ENCODE data around the gene GBE1.

Gene GBE1

DNA sequence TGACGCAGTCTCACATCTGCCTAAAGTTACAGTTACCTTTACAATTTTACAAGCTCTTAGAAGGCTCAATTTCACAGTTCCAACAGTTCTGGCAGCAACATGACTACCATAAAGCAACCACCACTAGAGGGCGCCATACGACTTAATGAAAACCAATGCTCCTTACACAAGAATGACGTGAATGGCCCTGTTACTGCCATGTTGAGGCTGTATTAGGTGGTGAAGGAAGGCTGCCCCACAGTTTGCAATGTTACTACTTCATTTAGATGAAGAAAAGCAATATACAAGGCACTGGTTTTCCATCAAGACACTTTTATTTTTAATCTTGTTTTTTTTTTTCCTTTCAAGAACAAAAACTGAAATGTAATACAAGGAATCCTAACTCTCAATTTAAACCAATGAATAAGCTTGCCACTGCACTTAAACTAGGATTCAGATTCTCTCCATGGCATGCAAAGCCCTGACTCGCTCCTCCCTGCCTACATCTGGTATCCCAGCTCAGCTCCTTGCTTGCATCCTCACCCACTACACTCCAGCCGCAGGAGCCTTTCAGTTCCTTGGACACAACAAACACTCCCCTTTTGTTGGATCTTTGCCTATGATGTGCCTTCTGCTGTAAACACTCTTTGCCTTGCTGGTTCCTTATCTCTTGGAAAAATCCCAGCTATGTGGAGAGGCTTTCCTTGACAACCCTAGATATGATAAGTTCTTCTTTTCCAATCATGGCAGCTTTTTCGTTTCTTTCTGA, 270.7 kb downstream of the GBE1 start:
- DNase-seq (ENCODE audit: insufficient read length, low spot score): peak; percentile 26

DNA sequence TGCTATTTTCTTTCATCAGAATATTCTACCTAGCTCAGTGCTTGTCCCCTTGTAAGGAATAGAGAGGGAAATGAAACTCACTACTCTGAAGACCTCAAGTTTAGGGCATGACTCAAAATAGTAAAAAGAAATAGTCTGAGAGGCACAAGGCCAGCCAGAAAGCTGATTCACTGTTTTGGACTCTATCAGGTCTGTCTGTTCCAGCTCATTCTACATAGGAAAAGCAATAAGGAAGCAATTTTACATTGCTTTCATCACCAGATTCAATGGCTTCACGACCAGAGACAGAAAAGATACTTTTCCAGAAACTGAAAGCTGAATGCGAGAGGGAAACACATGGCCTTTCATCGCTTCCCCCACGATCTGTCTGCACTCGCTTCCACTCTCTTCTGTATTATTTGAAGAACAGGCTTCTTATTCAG, 276.0 kb downstream of the GBE1 start:
- TF ChIP-seq POLR2A (IDR thresholded peaks at IDR 0.05; ENCODE audit: low read depth, low read length): no peak
- no peak for DNase-seq (ENCODE audit: insufficient read length, low spot score)
- peak; percentile 92 for FAIRE-seq

More for the DNA sequence above, 270.7 kb downstream of the GBE1 start:
- peak; percentile 98 for FAIRE-seq
- no peak for TF ChIP-seq POLR2A (IDR thresholded peaks at IDR 0.05; ENCODE audit: low read depth, low read length)

DNA sequence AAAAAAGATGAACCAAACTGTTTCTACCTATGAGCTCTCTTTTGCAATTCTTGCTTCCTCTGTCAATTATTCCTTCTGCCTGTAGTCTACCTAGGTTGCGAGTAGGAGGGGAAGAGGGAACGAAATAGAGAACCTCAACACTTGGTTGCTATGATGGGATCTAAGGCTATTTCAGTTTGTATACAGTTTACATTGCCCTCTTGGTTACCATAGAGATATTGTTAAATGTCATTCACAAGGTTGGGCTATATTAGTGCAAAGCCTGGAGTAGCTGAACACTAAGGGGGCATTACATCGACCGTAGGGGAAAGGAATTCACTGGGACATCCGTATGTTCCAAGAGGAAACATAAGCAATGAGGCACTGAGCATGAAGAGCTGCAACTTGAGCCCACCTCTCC, 276.9 kb downstream of the GBE1 start:
- TF ChIP-seq POLR2A (IDR thresholded peaks at IDR 0.05; ENCODE audit: low read depth, low read length): no peak
- FAIRE-seq (no peak), DNase-seq (ENCODE audit: insufficient read length, low spot score) (no peak)

DNA sequence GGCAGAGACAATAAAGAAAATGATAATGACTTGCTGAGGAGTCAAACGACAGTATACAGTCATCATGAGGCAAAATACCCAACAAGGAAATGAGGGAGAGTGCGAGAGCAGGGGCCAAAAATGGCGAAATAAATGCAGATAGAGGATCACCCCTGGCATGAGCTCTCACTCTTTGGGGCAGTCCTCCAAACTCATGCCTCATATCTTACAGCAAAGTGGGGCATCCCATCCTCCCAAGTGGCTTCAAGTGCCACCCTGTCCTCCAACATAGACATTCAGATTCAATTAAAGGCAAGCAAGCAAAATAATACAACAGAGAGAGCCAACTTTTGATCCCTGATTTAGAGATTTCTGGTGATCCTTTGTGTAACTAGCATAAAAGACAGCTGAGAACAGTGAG, 278.4 kb downstream of the GBE1 start:
- DNase-seq (ENCODE audit: insufficient read length, low spot score): no peak
- no peak for FAIRE-seq
- no peak for TF ChIP-seq POLR2A (IDR thresholded peaks at IDR 0.05; ENCODE audit: low read depth, low read length)

DNA sequence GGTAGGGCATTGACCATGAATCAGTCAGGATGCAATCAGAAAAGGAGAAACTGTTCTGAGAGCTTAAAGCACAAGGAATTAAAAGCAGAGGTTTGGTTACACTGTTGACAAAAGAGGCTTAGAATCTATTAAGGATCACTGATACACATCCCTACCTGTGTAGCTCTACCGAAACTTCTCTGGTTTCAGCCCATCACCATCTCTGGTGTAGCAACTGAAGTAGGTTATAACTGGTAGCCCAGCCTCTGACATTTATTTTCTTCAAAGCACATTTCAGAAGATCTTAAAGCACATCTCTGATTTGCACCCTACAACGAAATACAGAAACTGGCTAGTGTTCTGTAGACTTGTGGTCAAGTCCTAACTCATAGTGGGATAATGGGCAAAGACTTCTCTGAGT, 283.7 kb downstream of the GBE1 start:
- FAIRE-seq: no peak
- no peak for TF ChIP-seq POLR2A (IDR thresholded peaks at IDR 0.05; ENCODE audit: low read depth, low read length)

DNA sequence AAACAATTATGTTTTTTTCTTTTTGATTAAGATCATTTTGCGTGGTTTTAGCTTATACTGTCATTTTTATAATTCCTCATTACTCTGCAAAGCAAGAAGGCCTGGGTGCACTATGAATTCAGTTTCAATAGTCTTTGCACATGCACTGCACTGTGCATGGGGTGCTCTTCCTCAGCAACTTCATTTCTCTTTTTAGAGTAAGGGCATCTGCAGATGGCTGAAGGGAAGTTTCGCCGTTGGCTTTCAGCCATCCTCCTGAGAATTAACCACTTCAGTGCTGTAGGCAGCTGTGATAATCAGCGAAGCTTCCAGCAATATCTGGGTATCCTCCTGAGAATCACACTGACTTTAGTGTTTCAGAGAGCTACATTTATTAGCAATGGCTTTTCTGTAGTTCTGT, 284.8 kb downstream of the GBE1 start:
- DNase-seq (ENCODE audit: insufficient read length, low spot score): no peak
- FAIRE-seq: no peak
- no peak for TF ChIP-seq POLR2A (IDR thresholded peaks at IDR 0.05; ENCODE audit: low read depth, low read length)

More for the DNA sequence above, 283.7 kb downstream of the GBE1 start:
- no peak for DNase-seq (ENCODE audit: insufficient read length, low spot score)

DNA sequence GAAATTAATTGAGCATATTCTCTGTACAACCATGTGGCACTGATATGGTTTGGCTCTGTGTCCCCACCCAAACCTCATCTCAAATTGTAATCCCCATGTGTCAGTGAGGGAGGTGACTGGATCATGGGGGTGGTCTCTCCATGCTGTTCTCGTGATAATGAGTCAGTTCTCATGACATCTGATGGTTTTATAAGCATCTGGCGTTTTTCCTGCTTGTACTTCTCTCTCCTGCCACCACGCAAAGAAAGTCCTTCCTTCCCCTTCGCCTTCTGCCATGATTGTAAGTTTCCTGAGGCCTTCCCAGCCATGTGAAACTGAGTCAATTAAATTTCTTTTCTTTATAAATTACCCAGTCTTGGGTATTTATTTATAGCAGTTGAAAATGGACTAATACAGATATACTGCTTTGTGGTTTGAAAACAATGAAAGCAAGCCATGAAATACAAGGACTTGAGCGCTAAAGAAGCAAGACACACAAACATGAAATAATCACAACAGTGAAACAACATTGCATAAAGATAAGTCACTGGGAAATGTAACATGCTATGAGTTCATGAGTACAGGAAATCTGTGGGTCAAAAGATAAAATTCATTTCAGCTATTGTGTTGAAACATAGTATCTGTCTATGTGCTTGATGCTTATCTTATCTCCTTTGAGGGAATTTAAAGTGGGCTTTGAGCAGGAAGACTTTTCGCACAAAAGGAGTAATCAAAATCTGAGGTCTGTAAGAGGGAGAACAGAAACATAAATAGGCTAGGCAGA, 288.7 kb downstream of the GBE1 start:
- DNase-seq (ENCODE audit: insufficient read length, low spot score) (no peak), FAIRE-seq (no peak)
- no peak for TF ChIP-seq POLR2A (IDR thresholded peaks at IDR 0.05; ENCODE audit: low read depth, low read length)

DNA sequence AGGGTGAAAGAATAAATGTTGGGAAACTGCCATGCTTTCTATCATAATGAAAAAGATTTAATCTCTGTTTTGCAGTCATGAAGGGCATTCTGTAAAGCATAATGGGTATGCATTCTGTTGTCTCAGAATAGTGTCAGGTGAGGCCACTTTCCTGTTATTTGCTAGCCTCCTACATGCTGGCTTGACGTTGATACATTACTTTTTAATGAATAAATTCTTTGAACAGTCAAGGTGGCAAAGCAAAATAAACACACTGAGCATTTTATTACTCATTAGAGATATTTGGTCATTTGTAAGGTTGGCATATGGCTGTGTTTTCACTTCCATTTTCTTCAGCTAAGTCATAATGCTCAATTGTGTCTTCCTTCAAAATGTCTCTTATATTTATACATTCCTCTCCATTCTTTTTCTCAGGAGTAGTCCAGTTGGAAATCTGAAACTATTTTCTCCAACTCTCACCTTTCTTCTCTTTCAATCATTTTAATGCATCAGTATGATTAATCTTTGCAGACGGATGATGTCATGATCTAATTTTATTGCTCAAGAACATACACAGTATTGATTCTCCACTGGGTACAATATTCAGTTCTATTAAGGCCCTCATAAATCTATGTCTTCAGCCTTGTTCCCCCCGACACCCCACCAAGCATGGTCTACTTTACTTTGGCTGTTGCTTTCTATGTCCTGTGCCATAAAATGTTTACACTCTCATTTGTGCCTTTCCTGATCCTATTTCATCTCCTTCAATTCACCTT, 290.7 kb downstream of the GBE1 start:
- DNase-seq (ENCODE audit: insufficient read length, low spot score) (no peak), FAIRE-seq (no peak)
- no peak for TF ChIP-seq POLR2A (IDR thresholded peaks at IDR 0.05; ENCODE audit: low read depth, low read length)

DNA sequence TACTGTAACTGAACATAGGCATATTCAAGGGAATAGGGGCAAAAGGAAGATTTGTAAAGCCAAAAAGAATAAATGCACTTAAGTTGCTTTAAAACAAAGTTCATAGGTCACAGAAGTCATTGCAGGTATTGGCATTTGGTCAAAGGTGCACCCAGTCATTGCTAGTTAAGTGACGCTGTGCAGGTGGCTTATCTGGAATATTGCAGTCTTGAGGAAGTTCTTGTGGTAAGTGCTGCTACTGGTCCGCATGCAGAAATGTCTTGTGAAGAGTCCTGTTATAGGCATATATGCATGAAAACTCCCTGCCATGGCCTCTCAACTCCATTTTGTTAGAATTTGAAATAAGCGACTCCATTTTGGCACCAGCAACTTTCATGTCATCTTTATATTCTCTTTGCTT, 293.1 kb downstream of the GBE1 start:
- TF ChIP-seq POLR2A (IDR thresholded peaks at IDR 0.05; ENCODE audit: low read depth, low read length): no peak
- no peak for FAIRE-seq
- no peak for DNase-seq (ENCODE audit: insufficient read length, low spot score)

DNA sequence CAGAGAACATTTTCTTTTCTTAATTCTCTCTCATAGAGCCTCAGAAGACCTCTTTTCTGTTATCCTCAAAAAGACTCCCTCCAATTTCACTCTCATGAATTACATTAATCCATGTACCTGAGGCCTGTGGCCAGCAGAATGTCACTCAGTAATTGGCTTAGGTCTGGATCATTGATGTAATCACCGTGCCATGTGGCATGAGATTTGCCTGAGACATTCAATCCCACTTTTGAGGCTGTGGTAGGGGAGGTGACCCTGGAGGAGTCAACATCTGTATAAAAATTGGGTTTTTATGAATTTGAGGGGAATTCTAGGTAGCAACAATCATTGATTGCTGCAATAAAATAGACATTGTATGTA, 295.3 kb downstream of the GBE1 start:
- no peak for FAIRE-seq
- TF ChIP-seq POLR2A (IDR thresholded peaks at IDR 0.05; ENCODE audit: low read depth, low read length): no peak
- no peak for DNase-seq (ENCODE audit: insufficient read length, low spot score)

DNA sequence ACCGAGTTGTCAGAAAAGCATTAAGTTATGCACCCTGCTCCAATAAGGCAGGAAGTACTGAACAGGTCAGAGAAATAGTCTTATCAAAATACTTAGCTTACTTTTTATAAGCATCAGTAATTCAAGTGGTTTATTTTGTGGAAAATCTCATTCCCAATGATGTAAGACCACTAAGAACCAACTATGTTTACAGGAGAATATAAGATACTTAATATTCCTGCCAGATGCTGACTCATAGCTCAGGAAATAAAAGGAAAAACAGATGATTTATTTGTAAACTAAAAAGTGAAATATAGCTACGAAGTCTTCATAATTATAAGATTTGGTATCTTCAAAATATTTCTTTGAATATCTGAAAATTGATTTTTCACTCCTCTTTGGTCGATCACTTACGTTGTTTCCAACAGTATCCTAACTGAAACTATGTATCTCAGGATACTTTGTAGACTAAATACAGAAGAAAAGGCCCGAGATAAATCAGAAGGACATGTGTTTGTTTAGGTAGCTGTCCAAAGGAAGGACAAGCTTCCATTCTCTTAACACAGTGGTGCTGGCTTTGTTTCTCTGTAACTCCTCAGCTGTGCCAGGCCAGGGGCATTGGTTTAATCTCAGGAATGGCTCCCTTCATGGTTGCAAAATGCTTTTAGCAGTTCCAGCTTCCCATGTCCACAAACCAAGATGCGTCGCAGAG, 295.8 kb downstream of the GBE1 start:
- DNase-seq (ENCODE audit: insufficient read length, low spot score): no peak
- FAIRE-seq: no peak
- TF ChIP-seq POLR2A (IDR thresholded peaks at IDR 0.05; ENCODE audit: low read depth, low read length): no peak

DNA sequence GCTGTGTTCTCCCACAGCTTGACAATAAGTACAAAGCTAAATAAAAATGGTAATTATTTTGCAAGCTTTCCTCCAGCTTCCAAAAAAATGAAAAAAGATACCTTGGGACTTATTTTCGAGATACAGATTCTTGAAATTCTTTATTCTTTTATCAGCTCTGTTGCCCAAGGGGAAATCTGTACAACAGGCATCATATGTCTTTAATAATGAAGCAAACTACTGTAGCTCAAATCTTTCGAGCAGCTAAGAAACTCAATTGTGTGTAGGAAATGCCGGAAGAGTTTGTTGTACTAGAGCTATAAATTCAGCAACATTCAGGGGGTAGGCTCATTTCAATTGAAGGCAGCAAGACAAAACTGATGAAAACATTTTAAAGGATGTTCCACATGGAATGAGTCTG, 297.7 kb downstream of the GBE1 start:
- FAIRE-seq (no peak), DNase-seq (ENCODE audit: insufficient read length, low spot score) (no peak)
- no peak for TF ChIP-seq POLR2A (IDR thresholded peaks at IDR 0.05; ENCODE audit: low read depth, low read length)

DNA sequence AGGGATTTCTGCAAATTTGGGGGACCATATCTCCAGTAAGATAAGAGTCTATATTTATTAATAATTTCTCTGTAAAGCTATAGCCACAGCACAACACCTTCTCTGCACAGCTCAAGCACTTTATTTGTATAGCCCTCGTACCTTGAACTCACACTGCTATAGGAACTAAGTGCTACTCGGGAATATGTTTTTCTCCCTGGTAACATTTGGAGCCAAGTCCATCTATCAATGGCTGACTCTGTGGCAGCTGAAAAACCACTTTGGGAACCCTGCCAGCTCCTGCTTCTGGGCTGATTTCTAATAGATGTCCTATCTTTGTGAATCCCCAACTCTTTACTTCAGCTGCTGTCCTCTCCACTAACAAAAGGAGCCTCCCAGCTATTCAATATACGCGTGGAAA, 298.5 kb downstream of the GBE1 start:
- no peak for FAIRE-seq
- no peak for TF ChIP-seq POLR2A (IDR thresholded peaks at IDR 0.05; ENCODE audit: low read depth, low read length)
- no peak for DNase-seq (ENCODE audit: insufficient read length, low spot score)

DNA sequence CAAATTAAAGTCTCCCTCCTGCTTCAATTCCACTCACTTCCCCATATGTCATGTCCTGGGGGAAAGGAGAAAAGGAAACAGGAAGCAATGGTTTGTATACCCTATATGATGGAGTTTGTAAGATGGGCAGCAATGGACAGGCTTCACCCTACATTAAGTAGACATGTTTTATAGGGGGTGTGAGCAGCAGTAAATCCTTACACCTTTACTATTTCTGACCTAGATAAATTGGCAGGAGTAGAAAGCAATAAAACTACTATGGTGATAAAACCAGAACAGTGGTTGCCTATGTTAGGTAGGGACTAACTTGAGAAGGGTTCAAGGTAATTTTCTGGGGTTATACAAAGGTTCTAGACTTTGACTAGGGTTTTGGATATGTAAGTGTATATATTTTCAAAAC, 301.7 kb downstream of the GBE1 start:
- TF ChIP-seq POLR2A (IDR thresholded peaks at IDR 0.05; ENCODE audit: low read depth, low read length): no peak
- no peak for DNase-seq (ENCODE audit: insufficient read length, low spot score)
- FAIRE-seq: no peak

Measured in H54 (cell line).